Keratinocyte (primary cell): ENCODE data around the gene IWS1. TPM values are rescaled to one million over a fixed set of nuclear protein-coding genes. Genes with fewer than 3 reads are reported as not detected.

Experiments
- DNase-seq: peaks from one replicate; pipeline ENCODE4 v3.0.0-alpha.2; 2011; ENCODE audit warnings: low read depth, missing footprints, low spot score
- FAIRE-seq: peaks from 2 replicates; lab custom pipeline; 2011; peaks lifted over from hg19 to GRCh38; lab: Jason Lieb, UNC
- H2AFZ ChIP-seq: 2 replicates; pipeline ENCODE4 v1.6.0; 2012; ENCODE audit warnings: low read length, control low read depth, inconsistent platforms; ENCODE audit not compliant: control insufficient read depth
- H3K27ac ChIP-seq: 2 replicates; pipeline ENCODE4 v1.5.1; 2011; ENCODE audit warnings: low read length; ENCODE audit not compliant: control insufficient read depth, insufficient read depth
- H3K27me3 ChIP-seq: 3 replicates; pipeline ENCODE4 v1.6.0; 2011; ENCODE audit warnings: low read length; ENCODE audit not compliant: control insufficient read depth, insufficient read depth; ENCODE audit errors: extremely low read depth
- H3K36me3 ChIP-seq, 2 experiments: 2 replicates in 1 of 2; 3 replicates in 1 of 2; pipeline ENCODE4 v1.5.1; 2011; ENCODE audit warnings: low read length in 2 of 2, mild to moderate bottlenecking in 1 of 2; ENCODE audit not compliant: control insufficient read depth in 2 of 2, insufficient read depth in 2 of 2; ENCODE audit errors: extremely low read depth in 1 of 2
- H3K4me1 ChIP-seq: 3 replicates; pipeline ENCODE4 v1.5.1; 2011; ENCODE audit warnings: low read length; ENCODE audit not compliant: control insufficient read depth, insufficient read depth; ENCODE audit errors: extremely low read depth
- H3K4me2 ChIP-seq: 3 replicates; pipeline ENCODE4 v1.6.0; 2011; ENCODE audit warnings: low read depth, low read length; ENCODE audit not compliant: control insufficient read depth, insufficient read depth; ENCODE audit errors: extremely low read depth
- H3K4me3 ChIP-seq, 3 experiments: fragments of 200-600 bp in 1 of 3; sonication (generic) in 1 of 3; 2 replicates in 2 of 3; 3 replicates in 1 of 3; pipeline ENCODE4 v1.5.1; 2011 to 2016; ENCODE audit warnings: low read length in 3 of 3, mild to moderate bottlenecking in 3 of 3, control low read depth in 2 of 3, inconsistent platforms in 1 of 3, low read depth in 1 of 3, mixed read lengths in 1 of 3, mixed run types in 1 of 3, moderate library complexity in 1 of 3; ENCODE audit not compliant: control insufficient read depth in 2 of 3, insufficient read depth in 2 of 3; ENCODE audit errors: extremely low read depth in 1 of 3
- H3K79me2 ChIP-seq: 2 replicates; pipeline ENCODE4 v1.6.0; 2012; ENCODE audit warnings: low read length; ENCODE audit not compliant: control insufficient read depth, insufficient read depth
- H3K9ac ChIP-seq: 3 replicates; pipeline ENCODE4 v1.6.0; 2011; ENCODE audit warnings: low read length; ENCODE audit not compliant: control insufficient read depth, insufficient read depth; ENCODE audit errors: extremely low read depth
- H3K9me1 ChIP-seq: 3 replicates; pipeline ENCODE4 v1.6.0; 2011; ENCODE audit warnings: low read length; ENCODE audit not compliant: control insufficient read depth, insufficient read depth; ENCODE audit errors: extremely low read depth
- H3K9me3 ChIP-seq: 2 replicates; pipeline ENCODE4 v1.5.1; 2012; ENCODE audit warnings: low read depth, low read length; ENCODE audit not compliant: control insufficient read depth
- H4K20me1 ChIP-seq: 3 replicates; pipeline ENCODE4 v1.6.0; 2011; ENCODE audit warnings: low read length; ENCODE audit not compliant: control insufficient read depth, insufficient read depth; ENCODE audit errors: extremely low read depth
- CTCF ChIP-seq, 3 experiments: IDR thresholded peaks in 1 of 3; conservative IDR thresholded peaks in 1 of 3; optimal IDR thresholded peaks in 1 of 3; 2 replicates in 2 of 3; 3 replicates in 1 of 3; pipeline versions ENCODE3 to v1.5.1; 2011; ENCODE audit warnings: low read length in 3 of 3, mild to moderate bottlenecking in 3 of 3, moderate library complexity in 2 of 3, control low read depth in 1 of 3, inconsistent platforms in 1 of 3; ENCODE audit not compliant: insufficient read depth in 2 of 3; ENCODE audit errors: extremely low read depth in 1 of 3
- EZH2 ChIP-seq: IDR thresholded peaks from one replicate; pipeline ENCODE4 v1.6.1; 2012; ENCODE audit warnings: inconsistent platforms, mild to moderate bottlenecking, low read length, moderate library complexity
- dilution Hi-C: fragments of 300-500 bp; cut with MboI; formaldehyde crosslinking; loops from one replicate; pipeline ENCODE4 v1.7.0; 2020; ENCODE audit warnings: low sequenced_read_pairs; ENCODE audit not compliant: extremely low pct_ligation_motif_present
- polyA plus RNA-seq, 5 experiments: library from polyadenylated mRNA; depleted of rRNA in 3 of 5; stranded (reverse) in 3 of 5; stranded (forward) in 1 of 5; unstranded in 1 of 5; fragments of >200 nt; gene quantifications; 1 replicate in 1 of 5; 2 replicates in 3 of 5; 3 replicates in 1 of 5; pipeline versions ENCODE4 v1.2.1 to v1.2.3, GENCODE V29; 2011 to 2012; ENCODE audit warnings: missing spikeins in 2 of 5, low read depth in 1 of 5, low replicate concordance in 1 of 5

Gene IWS1
- polyA plus RNA-seq, 1 donor (not counting 4 experiments of a cell fraction or from before 2014, with no cell fraction given): 52.0 TPM

DNA sequence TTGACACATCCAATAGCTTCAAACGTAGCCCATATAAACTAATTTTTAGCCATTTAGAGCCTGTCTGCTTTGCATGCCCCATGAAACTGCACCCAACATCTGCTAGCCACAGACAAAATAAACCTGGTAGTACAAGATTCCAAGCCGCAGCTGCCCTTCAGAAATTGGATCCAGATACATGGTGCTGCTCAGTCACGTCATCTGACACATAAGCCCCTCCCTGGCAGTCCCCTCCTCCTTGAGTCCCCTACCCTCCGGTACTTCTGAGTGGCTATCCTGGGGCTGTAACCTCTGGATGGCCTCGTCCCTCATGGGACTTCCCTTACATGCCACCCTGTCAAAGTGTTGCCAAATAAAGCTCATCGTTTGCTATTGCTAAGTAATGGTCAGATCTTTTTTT, 74.3 kb downstream of the IWS1 start:
- no peak overlapping the region for H3K4me2 ChIP-seq
- H3K79me2 ChIP-seq: no peaks in the 10 kb centered on the region
- no peaks in the 10 kb centered on the region for H3K27me3 ChIP-seq
- H3K4me1 ChIP-seq: no peaks in the 10 kb centered on the region
- dilution Hi-C loops: loop anchor here (25.0 kb wide), 1 partner anchor 90 kb away; no protein-coding TSS in a partner anchor
- no peaks in the 10 kb centered on the region for H4K20me1 ChIP-seq
- no peaks in the 10 kb centered on the region for H3K36me3 ChIP-seq
- no peak overlapping the region for H3K9ac ChIP-seq
- no peak overlapping the region for H3K27ac ChIP-seq
- FAIRE-seq: no peak
- H3K9me1 ChIP-seq: no peaks in the 10 kb centered on the region
- no peak for DNase-seq
- H3K9me3 ChIP-seq: no peaks in the 10 kb centered on the region
- H3K4me3 ChIP-seq: no peak overlapping the region
- no peak for TF ChIP-seq CTCF (optimal IDR thresholded peaks at IDR 0.05 in 1 of 3, IDR thresholded peaks at IDR 0.05 in 1 of 3, conservative IDR thresholded peaks at IDR 0.05 in 1 of 3; ENCODE audit: extremely low read depth in 1 of 3, insufficient read depth in 2 of 3, low read length in 3 of 3)
- no peak for TF ChIP-seq EZH2
- H2AFZ ChIP-seq: no peak overlapping the region

- Histone ChIP-seq H3K9ac (no peak overlapping the region), H3K27me3 (no peaks in the 10 kb centered on the region), H3K4me1 (no peaks in the 10 kb centered on the region), H4K20me1 (no peaks in the 10 kb centered on the region), H3K4me3 (no peak overlapping the region), H3K4me2 (no peak overlapping the region), H3K27ac (no peak overlapping the region), H3K9me3 (no peaks in the 10 kb centered on the region), H3K79me2 (no peaks in the 10 kb centered on the region), H2AFZ (no peak overlapping the region), H3K36me3 (no peaks in the 10 kb centered on the region), H3K9me1 (no peaks in the 10 kb centered on the region)
- TF ChIP-seq EZH2 (no peak), CTCF (optimal IDR thresholded peaks at IDR 0.05 in 1 of 3, IDR thresholded peaks at IDR 0.05 in 1 of 3, conservative IDR thresholded peaks at IDR 0.05 in 1 of 3; ENCODE audit: extremely low read depth in 1 of 3, insufficient read depth in 2 of 3, low read length in 3 of 3) (no peak)
- DNase-seq (no peak), FAIRE-seq (no peak)
- dilution Hi-C loops: loop anchor here (25.0 kb wide), 1 partner anchor 88 kb away; no protein-coding TSS in a partner anchor
Observed at GRCh38 chr2:127449898-127450297, 76.4 kb downstream of the IWS1 start.
